NCI-H128 (cell line): Measurements from ENCODE around the gene SHF.
A peak's percentile ranks its signal among the peaks of the same experiment; 100 is the strongest.

Experiments
- DNase-seq: peaks from one replicate; lab custom pipeline; 2025; ENCODE audit not compliant: unreplicated experiment; lab: John Stamatoyannopoulos, UW

SHF gene

DNA sequence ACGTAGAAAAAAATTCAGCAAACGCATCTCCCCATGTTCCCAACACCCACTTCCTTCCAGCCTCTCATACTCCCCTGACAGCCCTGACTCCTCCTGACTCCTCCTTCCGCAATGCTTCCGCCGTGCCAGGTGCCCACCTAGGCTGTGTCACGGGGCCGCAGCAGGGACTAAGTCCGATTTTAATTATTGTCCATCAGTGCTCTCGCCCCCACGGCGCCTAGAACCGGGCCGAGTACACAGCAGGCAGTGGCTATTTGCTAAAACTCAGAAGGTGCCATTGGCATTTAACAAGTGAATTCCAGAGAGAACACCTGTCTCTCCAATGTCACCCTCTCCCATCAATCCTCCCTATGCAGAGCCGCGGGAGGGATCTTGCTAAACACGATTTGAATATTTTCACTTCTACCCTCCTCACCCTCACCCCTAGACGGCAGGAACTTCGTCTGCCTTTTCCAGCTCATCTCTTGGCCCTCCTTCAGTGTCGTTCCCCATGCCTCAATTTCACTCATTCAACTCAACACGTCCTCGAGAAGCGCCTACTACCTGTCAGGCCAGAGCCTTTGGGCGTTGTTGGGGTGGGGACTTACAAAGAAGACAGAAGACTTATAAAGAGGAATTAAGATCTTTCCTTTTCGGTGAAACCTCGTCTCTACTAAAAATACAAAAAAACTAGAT is 11.5 kb upstream of the SHF start:
- DNase-seq = no peak

DNA sequence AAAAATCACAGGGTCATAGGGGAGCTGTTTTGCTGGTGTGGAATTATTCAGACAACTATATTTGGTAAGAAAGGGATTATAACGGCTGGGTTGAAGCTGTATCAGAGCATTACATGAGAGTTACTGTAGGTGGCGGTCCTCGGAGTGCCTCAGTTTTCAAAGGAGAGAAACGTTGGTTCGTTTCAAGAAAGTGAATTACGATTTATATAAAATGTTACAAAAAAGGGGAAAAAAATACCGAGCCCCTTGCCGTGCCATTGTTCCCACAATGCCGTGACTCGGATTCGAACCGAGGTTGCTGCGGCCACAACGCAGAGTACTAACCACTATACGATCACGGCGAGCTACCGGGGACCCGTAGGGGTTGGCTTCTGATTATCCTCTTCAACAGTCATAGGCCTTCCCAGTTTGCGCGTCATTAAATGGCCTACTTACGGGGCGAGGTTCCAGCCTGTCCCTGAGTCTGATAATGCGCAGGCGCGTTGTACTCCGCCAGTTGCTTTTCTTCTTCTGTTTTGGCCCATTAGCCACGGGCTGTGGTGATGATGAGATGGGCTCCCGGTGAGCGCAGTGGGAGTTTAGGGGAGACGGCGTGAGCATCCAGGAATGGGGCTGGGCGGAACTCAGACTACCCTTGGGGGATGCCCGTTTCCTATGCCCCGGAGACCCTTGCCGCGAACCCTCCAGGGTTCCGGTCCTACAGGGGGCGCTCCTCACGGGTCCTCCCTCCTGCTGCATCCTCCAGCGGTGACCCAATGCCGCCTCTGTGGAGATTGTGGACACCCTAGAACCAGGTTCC is 10.8 kb upstream of the SHF start:
- DNase-seq = peak; percentile 82

DNA sequence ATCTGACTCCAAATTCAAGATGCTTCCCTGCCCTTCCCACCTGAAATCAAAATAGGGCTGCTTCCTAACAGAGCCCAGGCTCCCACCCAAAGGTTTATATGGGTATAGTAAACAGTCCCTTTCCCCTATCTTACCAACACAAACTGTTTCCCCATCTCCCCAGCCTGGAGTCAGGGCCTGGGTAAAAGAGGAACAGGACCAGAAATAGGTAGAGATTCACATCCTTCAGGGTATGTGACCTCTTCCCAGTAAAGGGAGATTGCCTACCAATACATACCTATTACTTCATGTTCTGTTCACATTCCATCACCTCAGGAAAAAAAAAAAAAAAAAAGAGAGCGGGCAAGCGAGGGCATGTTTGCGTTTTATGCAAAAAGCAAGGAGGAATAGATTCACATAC is 9.7 kb upstream of the SHF start:
- no peak for DNase-seq

GRCh38 chr15:45187578-45187893 is 230 bp downstream of the SHF start:
- no peak for DNase-seq

GRCh38 chr15:45186771-45187577 is 792 bp downstream of the SHF start:
- DNase-seq = no peak

- no peak for DNase-seq
Observed at GRCh38 chr15:45185903-45186770, 1.6 kb downstream of the SHF start.

DNA sequence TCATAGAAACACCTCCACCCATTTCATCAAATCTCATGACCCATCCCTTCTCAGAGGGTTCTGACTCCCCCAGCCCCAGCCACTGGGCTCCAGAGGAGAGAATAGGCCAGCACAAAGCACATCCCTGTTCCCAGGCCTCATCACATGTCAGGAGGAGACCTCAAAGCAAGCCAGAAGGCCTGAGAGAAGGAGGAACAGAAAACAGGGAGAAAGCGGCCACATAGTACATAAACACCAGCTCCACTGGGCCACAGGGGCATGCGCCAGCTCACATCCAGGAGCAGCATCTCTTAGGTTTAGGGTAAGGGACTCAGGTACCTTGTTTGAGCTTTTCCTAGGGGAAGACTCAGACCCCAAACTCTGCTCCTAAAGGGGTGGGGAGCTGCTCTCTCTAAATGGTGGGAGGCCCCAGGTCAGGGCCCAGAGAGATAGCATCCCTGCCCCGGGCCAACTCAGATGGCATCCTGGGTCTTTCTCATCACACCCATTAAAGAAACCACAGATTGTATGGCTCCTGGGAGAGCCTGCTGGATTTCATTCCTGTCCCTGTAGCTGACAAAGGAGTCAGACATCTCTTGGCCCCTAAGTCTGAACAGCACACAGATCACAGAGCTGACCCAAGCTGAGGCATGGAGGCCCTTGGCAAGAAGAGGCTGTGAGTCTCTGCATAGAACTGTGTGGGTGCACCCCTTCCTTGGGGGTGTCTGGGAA is 2.5 kb downstream of the SHF start:
- DNase-seq = no peak

DNA sequence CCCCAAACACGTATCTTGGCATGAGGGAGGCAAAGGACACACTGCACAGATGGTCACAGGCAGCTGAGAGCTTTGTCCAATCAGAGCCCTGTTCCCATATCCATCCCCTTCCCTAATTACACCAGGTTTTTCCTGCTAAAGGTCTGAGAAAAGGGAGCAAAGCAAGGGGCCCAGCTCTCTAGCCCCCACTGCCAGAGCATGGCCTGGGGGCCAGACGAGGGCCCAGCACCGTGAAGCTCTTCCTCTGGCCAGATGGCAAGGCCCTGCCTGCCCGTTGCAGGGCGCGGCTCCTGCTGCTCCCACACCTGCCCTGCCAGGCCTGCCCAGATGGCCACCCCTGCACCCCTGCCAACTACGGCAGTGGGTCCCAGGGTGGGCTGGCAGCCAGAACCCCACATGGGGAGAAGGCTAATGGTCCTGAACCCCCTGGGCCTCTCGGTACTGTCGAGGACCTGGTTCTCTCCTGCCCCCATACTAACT is 3.2 kb downstream of the SHF start:
- DNase-seq = no peak

- no peak for DNase-seq
Observed at GRCh38 chr15:45183511-45183910, 4.3 kb downstream of the SHF start.

DNA sequence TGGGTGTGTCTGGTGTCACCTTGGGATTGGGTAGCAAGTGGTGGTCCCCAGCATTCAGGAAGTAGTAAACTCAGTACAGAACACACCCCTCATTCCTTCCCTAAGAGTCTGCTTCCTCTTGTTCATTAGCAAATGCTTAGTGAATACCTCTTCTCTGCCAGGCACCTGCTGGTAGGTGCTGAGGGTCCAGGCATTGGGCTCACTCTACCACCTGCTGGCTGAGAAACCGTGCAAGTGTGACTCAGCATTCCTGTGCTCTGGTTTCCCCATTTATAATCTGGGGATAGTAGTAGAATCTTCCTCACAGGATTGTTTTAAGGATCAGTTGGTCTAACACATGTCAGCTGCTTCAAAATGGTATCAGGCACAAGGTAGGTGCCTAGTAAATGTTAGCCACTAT is 4.8 kb downstream of the SHF start:
- DNase-seq = no peak

GRCh38 chr15:45181491-45182285 is 6.1 kb downstream of the SHF start:
- no peak for DNase-seq

- no peak for DNase-seq
Observed at GRCh38 chr15:45180648-45181436, 6.9 kb downstream of the SHF start.

- no peak for DNase-seq
Observed at GRCh38 chr15:45180201-45180600, 7.6 kb downstream of the SHF start.

- DNase-seq = no peak
Observed at GRCh38 chr15:45179221-45179985, 8.4 kb downstream of the SHF start.

GRCh38 chr15:45177285-45177684 is 10.5 kb downstream of the SHF start:
- DNase-seq = no peak

- DNase-seq = no peak
Observed at GRCh38 chr15:45174577-45174976, 13.2 kb downstream of the SHF start.

- no peak for DNase-seq
Observed at GRCh38 chr15:45174069-45174468, 13.7 kb downstream of the SHF start.

GRCh38 chr15:45171912-45172311 is 15.9 kb downstream of the SHF start:
- DNase-seq = no peak
